ENCODE results near the gene CUL9.

The CUL9 gene

GRCh38 chr6:43163899-43164298, 18.1 kb upstream of the CUL9 start:
- no peak for TF ChIP-seq EZH2 (IDR thresholded peaks at IDR 0.05; ENCODE audit: borderline replicate concordance, low read depth, low read length, severe bottlenecking)
- no peak for TF ChIP-seq CTCF (IDR thresholded peaks at IDR 0.05; ENCODE audit: borderline replicate concordance, extremely low read depth, low read length, poor library complexity, severe bottlenecking)
- Histone ChIP-seq H3K36me3 (ENCODE audit: insufficient read depth, low read length) (peaks cover 18% of the 10 kb centered on the region), H3K79me2 (ENCODE audit: insufficient read depth, low read length) (no peaks in the 10 kb centered on the region), H2AFZ (ENCODE audit: low read depth, low read length) (no peak overlapping the region), H4K20me1 (ENCODE audit: insufficient read depth, low read length) (no peaks in the 10 kb centered on the region), H3K27me3 (ENCODE audit: insufficient read depth, low read length, poor library complexity) (no peaks in the 10 kb centered on the region), H3K4me1 (ENCODE audit: insufficient read depth, low read length) (no peaks in the 10 kb centered on the region), H3K4me2 (ENCODE audit: insufficient read depth, low read length) (no peak overlapping the region), H3K9ac (ENCODE audit: low read depth, low read length) (no peak overlapping the region), H3K4me3 (ENCODE audit: low read depth in 1 of 2, low read length in 2 of 2) (no peak overlapping the region), H3K27ac (ENCODE audit: low read length) (no peak overlapping the region), H3K9me3 (ENCODE audit: insufficient read depth, low read length, severe bottlenecking) (no peaks in the 10 kb centered on the region)
- DNase-seq (no peak), ATAC-seq (ENCODE audit: insufficient read depth, low read depth) (no peak)

GRCh38 chr6:43170417-43170930, 11.5 kb upstream of the CUL9 start:
- DNase-seq (no peak), ATAC-seq (ENCODE audit: insufficient read depth, low read depth) (peak; percentile 8)
- Histone ChIP-seq H3K4me2 (ENCODE audit: insufficient read depth, low read length) (peak overlapping the region; percentile 93), H3K27ac (ENCODE audit: low read length) (peak overlapping the region; percentile 87), H4K20me1 (ENCODE audit: insufficient read depth, low read length) (peaks cover 32% of the 10 kb centered on the region), H3K79me2 (ENCODE audit: insufficient read depth, low read length) (peaks cover 44% of the 10 kb centered on the region), H3K27me3 (ENCODE audit: insufficient read depth, low read length, poor library complexity) (no peaks in the 10 kb centered on the region), H3K4me3 (ENCODE audit: low read depth in 1 of 2, low read length in 2 of 2) (peak overlapping the region; percentile 35 to 80; a peak in 3 of 4 replicates), H3K36me3 (ENCODE audit: insufficient read depth, low read length) (peaks cover 23% of the 10 kb centered on the region), H3K9ac (ENCODE audit: low read depth, low read length) (peak overlapping the region; percentile 89), H3K9me3 (ENCODE audit: insufficient read depth, low read length, severe bottlenecking) (no peaks in the 10 kb centered on the region), H2AFZ (ENCODE audit: low read depth, low read length) (peak overlapping the region; percentile 85), H3K4me1 (ENCODE audit: insufficient read depth, low read length) (peaks cover 40% of the 10 kb centered on the region)
- TF ChIP-seq EZH2 (IDR thresholded peaks at IDR 0.05; ENCODE audit: borderline replicate concordance, low read depth, low read length, severe bottlenecking), result no peak

- Histone ChIP-seq H2AFZ (ENCODE audit: low read depth, low read length) (peak within 1 kb of the TSS; percentile 85), H3K27me3 (ENCODE audit: insufficient read depth, low read length, poor library complexity) (no peaks in the 10 kb centered on the region)
Measured at GRCh38 chr6:43170931-43171706, 10.9 kb upstream of the CUL9 start, which contains the start of gene SRF. SRF (plus strand) TSS chr6:43171269; CDS start chr6:43171657, 388 bp downstream.

More at GRCh38 chr6:43170931-43171706, 10.9 kb upstream of the CUL9 start, which contains the start of gene SRF:
- peaks cover 50% of the 10 kb centered on the region for H3K79me2 ChIP-seq (ENCODE audit: insufficient read depth, low read length)
- no peaks in the 10 kb centered on the region for H3K9me3 ChIP-seq (ENCODE audit: insufficient read depth, low read length, severe bottlenecking)
- H3K27ac ChIP-seq (ENCODE audit: low read length), result peak within 1 kb of the TSS; percentile 87
- H3K4me3 ChIP-seq (ENCODE audit: low read depth in 1 of 2, low read length in 2 of 2), result peak within 1 kb of the TSS; percentile 80 to 83
- peaks cover 45% of the 10 kb centered on the region for H3K4me1 ChIP-seq (ENCODE audit: insufficient read depth, low read length)
- H3K9ac ChIP-seq (ENCODE audit: low read depth, low read length), result peak within 1 kb of the TSS; percentile 89
- H3K4me2 ChIP-seq (ENCODE audit: insufficient read depth, low read length), result peak within 1 kb of the TSS; percentile 96
- ATAC-seq (ENCODE audit: insufficient read depth, low read depth), result peak; percentile 80
- peaks cover 29% of the 10 kb centered on the region for H3K36me3 ChIP-seq (ENCODE audit: insufficient read depth, low read length)
- DNase-seq, result peak; percentile 100
- H4K20me1 ChIP-seq (ENCODE audit: insufficient read depth, low read length), result peaks cover 39% of the 10 kb centered on the region
- no peak for TF ChIP-seq EZH2 (IDR thresholded peaks at IDR 0.05; ENCODE audit: borderline replicate concordance, low read depth, low read length, severe bottlenecking)
- peak; percentile 66 for TF ChIP-seq CTCF (IDR thresholded peaks at IDR 0.05; ENCODE audit: borderline replicate concordance, extremely low read depth, low read length, poor library complexity, severe bottlenecking)
